Measurements from ENCODE around the gene KCNH8.
A peak's percentile ranks its signal among the peaks of the same experiment; 100 is the strongest.

KCNH8 gene

DNA sequence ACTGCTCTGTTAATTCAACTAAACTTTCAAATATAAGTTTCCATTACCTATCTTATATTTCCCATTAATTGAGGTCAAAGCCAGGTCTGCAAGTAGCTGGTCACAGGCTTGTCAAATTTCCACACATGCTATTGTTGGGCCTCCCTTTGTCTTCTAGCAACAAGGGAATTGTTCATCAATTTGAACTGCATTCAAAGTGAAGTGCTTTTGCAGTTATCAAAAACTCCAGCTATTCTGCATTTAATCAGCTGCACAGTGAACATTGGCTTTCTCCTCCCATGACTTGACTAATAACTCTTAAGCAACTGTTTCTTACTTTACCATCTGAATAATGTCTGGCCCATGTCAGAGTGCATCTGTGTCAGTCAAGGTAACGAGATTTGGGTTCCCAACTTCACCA lies 198.4 kb downstream of the KCNH8 start:
- H3K4me3 ChIP-seq = no peak overlapping the region
- H3K27ac ChIP-seq = no peak overlapping the region

DNA sequence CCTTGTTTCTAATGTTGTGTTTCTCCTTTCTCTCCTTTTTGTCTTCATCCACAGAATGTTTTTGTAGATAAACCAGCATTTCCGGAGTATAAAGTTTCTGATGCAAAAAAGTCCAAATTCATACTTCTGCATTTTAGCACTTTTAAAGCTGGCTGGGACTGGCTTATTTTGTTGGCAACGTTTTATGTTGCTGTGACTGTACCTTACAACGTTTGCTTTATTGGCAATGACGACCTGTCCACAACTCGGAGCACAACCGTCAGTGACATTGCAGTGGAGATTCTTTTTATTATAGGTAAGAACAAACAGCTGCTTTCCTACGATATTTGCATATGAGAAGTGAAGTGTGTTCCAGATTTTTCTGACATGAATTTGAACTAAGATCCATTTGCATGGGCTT lies 199.4 kb downstream of the KCNH8 start:
- no peak overlapping the region for H3K4me3 ChIP-seq
- peak overlapping the region in 1 of 21 experiments; percentile 29 for H3K27ac ChIP-seq

DNA sequence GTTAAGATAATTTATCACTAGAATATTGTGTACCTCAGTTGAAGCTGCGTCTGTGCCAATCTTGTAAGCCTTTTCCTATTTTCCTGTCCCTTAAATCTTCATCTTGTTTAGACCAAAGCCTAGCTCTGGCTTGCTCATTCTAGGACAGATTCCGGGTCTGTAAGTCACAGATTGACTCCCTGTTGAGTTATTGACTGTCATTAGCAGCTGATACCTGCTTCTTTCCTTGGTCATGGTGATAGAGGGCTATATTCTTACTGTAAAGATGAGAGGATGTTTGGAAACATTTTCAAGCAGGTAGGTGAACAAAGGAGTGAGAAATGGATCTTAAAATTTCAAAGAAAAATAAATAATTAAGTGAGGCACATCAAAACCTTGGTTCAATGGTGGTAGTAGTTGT lies 200.2 kb downstream of the KCNH8 start:
- H3K4me3 ChIP-seq = no peak overlapping the region
- H3K27ac ChIP-seq = peak overlapping the region in 1 of 21 experiments; percentile 29

- H3K27ac ChIP-seq = peak overlapping the region in 1 of 21 experiments; percentile 29
- H3K4me3 ChIP-seq = no peak overlapping the region
Observed at GRCh38 chr3:19348941-19349564, 200.7 kb downstream of the KCNH8 start.

- Histone ChIP-seq H3K4me3 (no peak overlapping the region), H3K27ac (no peak overlapping the region)
Observed at GRCh38 chr3:19357947-19358346, 209.6 kb downstream of the KCNH8 start.

GRCh38 chr3:19363071-19363470 lies 214.8 kb downstream of the KCNH8 start:
- H3K27ac ChIP-seq = no peak overlapping the region

DNA sequence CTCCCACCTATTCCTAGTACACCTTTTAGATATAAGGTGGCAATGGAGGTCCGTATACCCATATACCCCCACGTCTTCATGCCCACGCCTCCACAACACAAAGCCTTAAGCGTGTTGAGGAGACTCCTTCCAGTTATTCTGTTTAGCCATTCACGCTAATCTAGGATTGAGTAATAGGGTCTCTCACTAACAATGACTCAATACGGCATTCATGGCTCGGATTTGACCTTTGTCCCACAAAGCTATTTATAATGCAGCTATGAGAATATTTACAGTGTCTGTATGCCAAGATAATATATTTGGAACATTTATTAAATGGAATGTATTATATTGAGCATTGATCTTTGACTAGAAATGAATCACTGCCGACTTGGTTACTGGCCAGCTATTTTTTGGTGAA lies 215.8 kb downstream of the KCNH8 start:
- Histone ChIP-seq H3K4me3 (no peak overlapping the region), H3K27ac (no peak overlapping the region)

More at GRCh38 chr3:19363071-19363470, 214.8 kb downstream of the KCNH8 start:
- H3K4me3 ChIP-seq = no peak overlapping the region

GRCh38 chr3:19365471-19365870 lies 217.2 kb downstream of the KCNH8 start:
- Histone ChIP-seq H3K4me3 (no peak overlapping the region), H3K27ac (no peak overlapping the region)

GRCh38 chr3:19384868-19385267 lies 236.6 kb downstream of the KCNH8 start:
- Histone ChIP-seq H3K27ac (no peak overlapping the region), H3K4me3 (no peak overlapping the region)

DNA sequence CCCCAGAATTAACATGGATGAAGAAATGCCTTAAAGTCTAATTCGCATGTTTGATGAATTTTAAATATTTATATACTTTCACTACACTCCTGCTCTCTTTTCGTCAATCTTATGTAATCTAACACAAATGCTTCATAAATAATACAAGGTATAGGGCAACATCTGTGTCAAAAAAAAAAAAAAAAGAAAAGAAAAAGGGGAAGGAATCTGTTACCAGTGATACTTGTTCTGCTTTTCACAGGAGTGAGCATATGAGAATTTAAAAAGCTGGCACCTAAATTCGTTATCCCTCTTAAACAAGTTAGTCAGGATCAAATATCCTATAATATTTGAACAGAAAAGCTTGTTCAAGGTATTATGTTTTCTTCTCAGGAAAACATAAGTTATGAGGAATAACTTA lies 243.8 kb downstream of the KCNH8 start:
- no peak overlapping the region for H3K4me3 ChIP-seq

GRCh38 chr3:19394946-19395345 lies 246.6 kb downstream of the KCNH8 start:
- H3K4me3 ChIP-seq = no peak overlapping the region
- H3K27ac ChIP-seq = no peak overlapping the region

More for the DNA sequence above, 243.8 kb downstream of the KCNH8 start:
- no peak overlapping the region for H3K27ac ChIP-seq

GRCh38 chr3:19396726-19397125 lies 248.4 kb downstream of the KCNH8 start:
- no peak overlapping the region for H3K27ac ChIP-seq
- no peak overlapping the region for H3K4me3 ChIP-seq

GRCh38 chr3:19399356-19399755 lies 251.0 kb downstream of the KCNH8 start:
- H3K27ac ChIP-seq = no peak overlapping the region
- no peak overlapping the region for H3K4me3 ChIP-seq

DNA sequence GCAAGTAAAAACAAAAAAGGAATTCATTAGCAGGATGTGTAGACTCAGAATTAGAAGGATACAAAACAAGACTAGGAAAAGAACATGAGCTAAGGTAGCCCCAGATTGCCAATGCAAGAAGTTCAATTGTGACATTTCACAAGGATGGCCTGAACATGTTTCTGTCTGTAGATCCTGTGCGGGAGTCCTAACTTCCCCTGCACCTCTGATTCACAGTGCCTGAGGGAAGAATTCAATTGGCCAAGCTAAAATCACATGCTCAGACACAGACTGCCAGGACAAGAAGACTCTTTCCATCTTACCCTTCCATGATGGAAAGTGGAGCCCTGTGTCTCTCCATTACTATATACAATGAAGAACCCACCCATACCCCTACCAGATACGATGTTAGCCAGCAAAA lies 251.5 kb downstream of the KCNH8 start:
- Histone ChIP-seq H3K27ac (no peak overlapping the region), H3K4me3 (no peak overlapping the region)

DNA sequence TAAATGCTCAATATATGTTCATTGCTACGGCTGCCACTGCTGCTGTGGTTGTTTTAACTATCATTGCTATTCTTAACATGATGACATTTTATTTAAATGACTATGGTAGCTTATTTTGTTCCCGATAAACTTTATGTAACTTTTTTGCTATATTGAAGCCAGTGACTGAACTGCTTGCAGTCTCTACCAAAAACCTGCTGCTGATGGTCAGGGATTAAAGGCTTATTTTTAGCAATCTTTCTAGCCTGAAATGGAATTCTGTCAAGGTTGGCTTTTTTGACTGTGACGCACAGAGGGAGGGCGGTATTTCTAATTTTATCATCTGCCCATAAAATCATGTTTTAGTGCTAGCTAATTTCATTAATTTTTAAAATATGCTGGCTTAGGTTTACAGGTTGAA lies 271.8 kb downstream of the KCNH8 start:
- no peak overlapping the region for H3K27ac ChIP-seq
- no peak overlapping the region for H3K4me3 ChIP-seq

- H3K4me3 ChIP-seq = no peak overlapping the region
- H3K27ac ChIP-seq = no peak overlapping the region
Observed at GRCh38 chr3:19425825-19426224, 277.5 kb downstream of the KCNH8 start.

DNA sequence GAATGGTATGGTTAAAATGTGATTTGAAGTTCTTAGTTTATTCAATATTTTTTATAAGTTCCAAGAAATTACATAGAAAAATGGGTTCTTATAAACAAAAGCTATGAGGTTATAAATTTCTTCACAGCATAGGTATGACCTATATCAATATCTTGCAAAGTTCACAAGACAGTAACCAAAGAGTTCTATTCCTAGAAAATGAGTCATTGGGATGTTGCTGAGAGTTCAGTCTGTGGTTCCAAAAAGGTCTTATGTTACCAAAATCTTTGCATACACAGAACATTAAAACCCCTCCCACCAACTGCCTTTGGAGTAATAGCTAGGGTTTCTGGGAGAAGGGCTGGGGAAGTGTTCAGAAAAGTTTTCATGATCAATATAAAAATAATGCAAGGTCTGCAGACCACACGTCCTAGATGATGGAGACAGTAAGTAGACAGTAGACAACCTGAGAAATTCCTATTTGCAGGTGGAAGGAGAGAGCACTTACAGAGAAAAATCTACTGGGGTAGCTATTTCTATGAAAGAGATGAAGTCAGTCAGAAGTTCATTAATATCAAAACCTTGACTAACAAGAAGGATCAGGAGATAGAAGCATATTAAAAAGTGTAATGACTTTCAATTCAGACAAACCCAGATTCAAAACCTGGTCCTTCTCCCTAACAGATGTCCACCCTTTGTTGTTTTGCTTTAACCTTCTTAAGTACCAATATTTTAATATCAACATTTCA lies 279.3 kb downstream of the KCNH8 start:
- no peak overlapping the region for H3K27ac ChIP-seq
- no peak overlapping the region for H3K4me3 ChIP-seq

- Histone ChIP-seq H3K27ac (no peak overlapping the region), H3K4me3 (no peak overlapping the region)
Observed at GRCh38 chr3:19428729-19429128, 280.4 kb downstream of the KCNH8 start.

DNA sequence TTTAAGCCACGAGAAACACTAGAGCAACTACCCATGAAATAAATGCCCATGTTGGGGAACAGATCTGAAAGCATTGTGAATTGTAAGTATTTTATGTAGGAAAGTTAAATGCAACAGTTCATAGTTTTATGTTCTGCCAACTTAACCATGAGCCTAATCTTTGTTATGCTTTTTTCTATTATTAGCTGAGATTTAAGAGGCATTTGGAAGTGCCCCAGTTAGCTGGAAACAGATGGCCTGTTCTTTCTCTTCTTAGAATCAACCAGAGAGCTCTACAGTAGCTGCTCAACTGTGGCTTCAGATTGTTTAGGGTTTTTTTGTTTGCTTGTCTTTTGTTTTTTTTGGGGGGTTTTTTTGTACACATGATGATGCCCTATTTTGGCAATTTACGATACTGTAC lies 284.4 kb downstream of the KCNH8 start:
- no peak overlapping the region for H3K27ac ChIP-seq
- H3K4me3 ChIP-seq = no peak overlapping the region

DNA sequence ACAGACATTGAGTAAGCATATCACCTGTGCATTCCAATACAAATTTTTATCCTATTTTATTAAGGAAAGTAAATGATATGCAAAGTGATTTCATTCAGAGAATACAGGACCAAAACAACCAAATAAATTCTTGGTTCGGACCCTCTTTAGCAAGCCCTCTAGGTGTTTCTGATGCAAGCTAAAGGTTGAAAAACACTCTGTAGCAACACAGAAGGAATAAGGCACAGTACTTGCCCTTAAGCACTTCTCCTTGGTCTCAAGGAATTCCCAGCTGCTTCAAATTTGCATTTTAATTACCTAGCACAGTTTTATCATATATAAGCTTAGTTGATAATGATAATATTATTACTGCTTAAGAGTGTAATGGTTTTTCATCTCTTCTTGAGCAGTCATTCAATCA lies 288.4 kb downstream of the KCNH8 start:
- H3K4me3 ChIP-seq = no peak overlapping the region
- H3K27ac ChIP-seq = no peak overlapping the region

DNA sequence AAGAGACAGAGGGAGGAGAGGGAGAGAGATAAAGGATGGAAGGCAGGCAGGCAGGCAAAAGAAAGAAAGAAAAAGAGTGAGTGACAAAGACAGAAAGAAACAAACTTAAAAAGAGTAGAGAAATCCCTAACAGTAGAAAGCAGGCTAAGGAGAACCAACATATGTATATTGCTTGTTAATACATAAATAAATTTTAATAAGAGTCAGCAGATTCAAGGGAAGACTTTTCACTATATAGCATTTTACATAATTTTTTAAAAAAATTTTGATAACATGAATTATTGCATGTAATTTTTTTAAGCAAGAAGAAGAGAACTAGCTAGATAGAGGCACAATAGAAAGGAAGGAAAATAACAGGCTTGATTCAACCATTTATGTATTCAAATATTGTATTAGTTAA lies 291.6 kb downstream of the KCNH8 start:
- no peak overlapping the region for H3K4me3 ChIP-seq
- no peak overlapping the region for H3K27ac ChIP-seq

DNA sequence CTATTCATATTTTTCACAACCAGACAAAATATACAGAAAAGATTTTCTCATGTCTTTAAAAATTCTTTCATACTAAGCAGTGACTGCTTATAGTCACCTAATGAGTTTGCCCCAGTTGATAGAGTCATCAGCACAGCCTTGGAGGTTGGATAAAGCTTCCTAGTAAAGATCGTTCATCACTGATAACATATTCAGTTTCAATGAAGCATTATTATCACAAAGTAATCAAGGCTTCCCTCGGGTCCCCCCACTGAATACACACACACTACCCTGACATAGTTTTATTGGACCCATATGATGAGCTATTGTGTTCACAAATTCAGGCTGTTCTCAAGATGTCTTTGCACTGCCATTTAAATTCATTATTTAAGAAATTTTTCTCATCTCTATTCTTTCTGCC lies 297.8 kb downstream of the KCNH8 start:
- Histone ChIP-seq H3K4me3 (no peak overlapping the region), H3K27ac (no peak overlapping the region)

Data from skin epidermis (tissue), 12 donors.